Adrenal gland (tissue), 5 donors: ENCODE measurements around the gene RPS6KA2.
"Not testable (repeated sequence)": the region's sequence is repeated elsewhere in the genome, so short reads cannot be mapped to it uniquely, and the experiment has no call there.

ENCODE experiments used
- CTCF ChIP-seq, 6 experiments: fragments of 450-650 bp in 4 of 6; fragments of 200-600 bp in 2 of 6; sonication (generic) in 1 of 6; IDR thresholded peaks; 1 replicate in 5 of 6; 2 replicates in 1 of 6; pipeline versions ENCODE4 v1.5.1 to v1.8.0; 2016 to 2021; ENCODE audit warnings: antibody characterized with exemption in 6 of 6, mild to moderate bottlenecking in 2 of 6, moderate library complexity in 1 of 6
- POLR2A ChIP-seq, 2 donors: fragments of 450-650 bp; IDR thresholded peaks; one replicate each; pipeline ENCODE4 v1.6.1; 2017; ENCODE audit warnings: antibody characterized with exemption in 2 of 2, mild to moderate bottlenecking in 2 of 2, moderate library complexity in 1 of 2
- donor health status: DM: no; HTN: no; CAD: no.

GRCh38 chr6:166529058-166529457, 98.0 kb downstream of the RPS6KA2 start:
- TF ChIP-seq CTCF, POLR2A (IDR thresholded peaks at IDR 0.05): not testable (repeated sequence)
